Ureter (tissue), 1 donor: ENCODE measurements around the gene CA5A. TPM values are rescaled to one million over a fixed set of nuclear protein-coding genes. Genes with fewer than 3 reads are reported as not detected.

Source experiments
- DNase-seq: peaks from one replicate; pipeline ENCODE4 v3.0.0-alpha.2; 2020; ENCODE audit warnings: low spot score
- total RNA-seq: library from RNA; stranded (reverse); gene quantifications from one replicate; pipeline ENCODE4 v1.2.4, GENCODE V29; 2023
- donor health status: DM: yes; HTN: yes; CAD: no.

Gene CA5A
- total RNA-seq, 1 donor from 2014 or later = not detected

DNA sequence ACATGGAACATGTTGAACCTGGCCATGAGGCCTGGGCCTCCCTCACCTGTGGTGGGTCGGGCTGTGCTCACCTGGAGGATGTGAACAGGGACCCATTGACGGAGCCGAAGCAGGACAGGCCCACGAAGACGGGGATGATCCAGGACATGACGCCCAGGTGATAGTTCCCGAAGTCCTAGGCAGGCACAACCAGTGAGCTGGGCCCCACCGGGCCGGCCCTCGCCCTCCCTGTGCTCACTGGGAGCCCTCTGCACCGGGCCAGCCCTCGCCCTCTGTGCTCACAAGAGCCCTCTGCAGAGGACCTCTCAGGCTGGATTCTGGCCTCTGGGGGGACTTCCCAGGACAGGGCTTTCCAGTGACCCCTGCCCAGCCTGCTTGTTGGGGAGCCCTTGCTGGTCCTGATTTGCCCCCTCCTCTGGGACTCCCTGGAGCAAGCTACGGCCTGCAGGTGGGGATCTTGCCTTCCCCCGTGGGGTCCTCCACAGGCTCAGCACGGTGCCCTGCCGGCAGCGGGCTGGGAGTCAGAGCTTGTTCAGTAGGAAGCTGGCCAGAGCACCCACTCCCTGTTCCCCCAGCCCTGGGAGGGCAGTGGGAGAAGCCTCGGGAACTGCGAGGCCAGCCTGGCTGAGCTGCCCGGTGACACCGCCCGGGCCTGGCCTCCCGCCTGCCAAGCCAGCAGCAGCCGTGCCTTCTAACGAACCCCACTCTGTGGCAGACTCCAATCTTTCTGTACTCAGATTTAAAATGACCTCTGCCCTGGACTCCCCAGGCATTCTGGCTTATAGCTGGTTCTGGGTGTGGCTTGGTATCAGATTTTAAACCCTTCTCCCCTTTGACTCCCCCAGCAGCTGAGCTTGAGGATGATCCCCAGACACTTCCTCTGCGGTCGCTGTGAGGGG lies 97.4 kb downstream of the CA5A start:
- no peak for DNase-seq

Other genes with a start within 250 kb of the CA5A start
- 63.2 TPM for gene KLHDC4, start 170.5 kb downstream of the CA5A start, total RNA-seq
- gene SLC7A5, start 67.0 kb downstream of the CA5A start, total RNA-seq = 91.8 TPM
- 30.9 TPM for gene BANP, start 14.9 kb upstream of the CA5A start, total RNA-seq